Hepatic stellate cell (primary cell): ENCODE data around the gene NKX2-4.
"Not testable (repeated sequence)": the region's sequence is repeated elsewhere in the genome, so short reads cannot be mapped to it uniquely, and the experiment has no call there.

ENCODE experiments used
- DNase-seq: peaks from one replicate; pipeline ENCODE4 v3.0.0; 2011; ENCODE audit warnings: low spot score

NKX2-4 gene

GRCh38 chr20:21397341-21398108 lies at the start of gene NKX2-4:
Gene NKX2-4, minus strand, starts transcription at chr20:21397526. Its CDS starts 127 bp downstream, at chr20:21397399.
- DNase-seq: no peak

- no peak for DNase-seq
Observed at GRCh38 chr20:21437816-21438215, 40.5 kb upstream of the NKX2-4 start.

- no peak for DNase-seq
Observed at GRCh38 chr20:21437248-21437647, 39.9 kb upstream of the NKX2-4 start.

GRCh38 chr20:21436205-21436604 lies 38.9 kb upstream of the NKX2-4 start:
- peak; percentile 70 for DNase-seq

GRCh38 chr20:21435576-21435975 lies 38.2 kb upstream of the NKX2-4 start:
- DNase-seq: no peak

GRCh38 chr20:21433329-21433890 lies 36.1 kb upstream of the NKX2-4 start:
- DNase-seq: no peak

GRCh38 chr20:21432911-21433310 lies 35.6 kb upstream of the NKX2-4 start:
- no peak for DNase-seq

GRCh38 chr20:21430020-21430419 lies 32.7 kb upstream of the NKX2-4 start:
- no peak for DNase-seq

GRCh38 chr20:21424846-21425245 lies 27.5 kb upstream of the NKX2-4 start:
- DNase-seq: no peak

- DNase-seq: not testable (repeated sequence)
Observed at GRCh38 chr20:21423712-21424111, 26.4 kb upstream of the NKX2-4 start.

GRCh38 chr20:21421601-21422236 lies 24.4 kb upstream of the NKX2-4 start:
- no peak for DNase-seq

GRCh38 chr20:21419147-21419546 lies 21.8 kb upstream of the NKX2-4 start:
- not testable (repeated sequence) for DNase-seq

GRCh38 chr20:21413996-21414395 lies 16.7 kb upstream of the NKX2-4 start:
- not testable (repeated sequence) for DNase-seq

GRCh38 chr20:21411725-21412124 lies 14.4 kb upstream of the NKX2-4 start:
- DNase-seq: no peak

- DNase-seq: no peak
Observed at GRCh38 chr20:21399005-21399475, 1.7 kb upstream of the NKX2-4 start.

- no peak for DNase-seq
Observed at GRCh38 chr20:21398109-21399004, 1.0 kb upstream of the NKX2-4 start.

GRCh38 chr20:21396599-21397340 lies 556 bp downstream of the NKX2-4 start:
- no peak for DNase-seq

GRCh38 chr20:21395666-21396598 lies 1.4 kb downstream of the NKX2-4 start:
- DNase-seq: no peak

GRCh38 chr20:21395051-21395665 lies 2.2 kb downstream of the NKX2-4 start:
- no peak for DNase-seq

GRCh38 chr20:21394551-21394950 lies 2.8 kb downstream of the NKX2-4 start:
- DNase-seq: no peak
